ENCODE measurements around the gene PCDH19.

DNA sequence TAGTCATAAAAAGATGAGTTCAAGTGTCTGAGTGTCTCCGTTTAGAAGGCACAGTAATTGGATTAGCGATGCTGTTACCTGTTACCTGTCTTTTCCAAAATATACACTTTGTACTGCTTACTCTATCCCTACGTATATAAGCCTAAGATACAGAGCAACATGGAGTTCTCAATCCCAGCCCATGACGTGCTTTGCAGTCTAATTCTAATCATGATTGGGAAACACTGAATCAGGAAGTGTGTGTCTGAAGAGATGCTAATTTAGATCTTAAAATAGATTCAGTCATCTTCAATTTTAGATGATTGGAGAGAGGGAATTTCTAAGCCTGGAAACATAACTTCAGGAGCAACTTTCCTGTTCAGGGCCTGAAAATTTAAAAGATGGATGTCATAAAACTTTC is 115.1 kb downstream of the PCDH19 start:
- TF ChIP-seq MAX (IDR thresholded peaks at IDR 0.05; ENCODE audit: low read depth) (no peak), SMC3 (IDR thresholded peaks at IDR 0.05; ENCODE audit: low read depth, low read length) (no peak), USF2 (IDR thresholded peaks at IDR 0.05; ENCODE audit: borderline replicate concordance, low read depth, low read length) (no peak), JUND (IDR thresholded peaks at IDR 0.05) (no peak), CTCF (IDR thresholded peaks at IDR 0.05) (no peak), EP300 (IDR thresholded peaks at IDR 0.05; ENCODE audit: borderline replicate concordance in 1 of 2, low read depth in 1 of 2, low read length in 1 of 2) (no peak), POLR2AphosphoS5 (IDR thresholded peaks at IDR 0.05; ENCODE audit: low read depth, low read length) (no peak), TAF1 (IDR thresholded peaks at IDR 0.05; ENCODE audit: borderline replicate concordance, low read depth, low read length) (no peak), SIN3A (IDR thresholded peaks at IDR 0.05; ENCODE audit: borderline replicate concordance, low read depth, low read length) (no peak), FOSL2 (IDR thresholded peaks at IDR 0.05; ENCODE audit: borderline replicate concordance, low read depth) (no peak), GABPA (IDR thresholded peaks at IDR 0.05; ENCODE audit: low read depth) (no peak)
- TF ChIP-seq, protein P1, sequence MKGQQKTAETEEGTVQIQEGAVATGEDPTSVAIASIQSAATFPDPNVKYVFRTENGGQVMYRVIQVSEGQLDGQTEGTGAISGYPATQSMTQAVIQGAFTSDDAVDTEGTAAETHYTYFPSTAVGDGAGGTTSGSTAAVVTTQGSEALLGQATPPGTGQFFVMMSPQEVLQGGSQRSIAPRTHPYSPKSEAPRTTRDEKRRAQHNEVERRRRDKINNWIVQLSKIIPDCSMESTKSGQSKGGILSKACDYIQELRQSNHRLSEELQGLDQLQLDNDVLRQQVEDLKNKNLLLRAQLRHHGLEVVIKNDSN (IDR thresholded peaks at IDR 0.05; ENCODE audit: borderline replicate concordance, low read depth) = no peak
